Measurements from ENCODE around the gene NUAK1. TPM values are rescaled to one million over a fixed set of nuclear protein-coding genes. Genes with fewer than 3 reads are reported as not detected.

The NUAK1 gene
- total RNA-seq, 2 donors from 2014 or later = 16.9 to 30.1 TPM

- Histone ChIP-seq H3K36me3 (no peaks in the 10 kb centered on the region), H3K27ac (no peak overlapping the region), H3K9me3 (no peaks in the 10 kb centered on the region), H3K4me1 (peaks cover 0 to 2% of the 10 kb centered on the region in 2 donors), H3K4me3 (no peak overlapping the region), H3K27me3 (no peaks in the 10 kb centered on the region)
- no peak for TF ChIP-seq CTCF (IDR thresholded peaks at IDR 0.05)
- DNase-seq (ENCODE audit: low spot score) = no peak
Observed at GRCh38 chr12:106039646-106040404, 98.9 kb downstream of the NUAK1 start.

GRCh38 chr12:106039242-106039641, 99.5 kb downstream of the NUAK1 start:
- no peak overlapping the region for H3K27ac ChIP-seq

GRCh38 chr12:106037524-106038298, 101.0 kb downstream of the NUAK1 start:
- no peak overlapping the region for H3K4me3 ChIP-seq
- H3K27me3 ChIP-seq = no peaks in the 10 kb centered on the region
- H3K4me1 ChIP-seq = no peaks in the 10 kb centered on the region
- no peaks in the 10 kb centered on the region for H3K9me3 ChIP-seq
- DNase-seq (ENCODE audit: low spot score) = no peak
- no peaks in the 10 kb centered on the region for H3K36me3 ChIP-seq
- no peak overlapping the region for H3K27ac ChIP-seq
- TF ChIP-seq CTCF (IDR thresholded peaks at IDR 0.05) = no peak

More at GRCh38 chr12:106039242-106039641, 99.5 kb downstream of the NUAK1 start:
- Histone ChIP-seq H3K27me3 (no peaks in the 10 kb centered on the region), H3K4me3 (no peak overlapping the region), H3K4me1 (no peaks in the 10 kb centered on the region), H3K9me3 (no peaks in the 10 kb centered on the region), H3K36me3 (no peaks in the 10 kb centered on the region)
- DNase-seq (ENCODE audit: low spot score) = no peak
- no peak for TF ChIP-seq CTCF (IDR thresholded peaks at IDR 0.05)

GRCh38 chr12:106035421-106035820, 103.3 kb downstream of the NUAK1 start:
- TF ChIP-seq CTCF (IDR thresholded peaks at IDR 0.05) = no peak
- no peak overlapping the region for H3K4me3 ChIP-seq
- no peaks in the 10 kb centered on the region for H3K27me3 ChIP-seq

GRCh38 chr12:106034316-106034715, 104.4 kb downstream of the NUAK1 start:
- H3K36me3 ChIP-seq = no peaks in the 10 kb centered on the region
- peaks cover 0 to 9% of the 10 kb centered on the region in 2 donors for H3K4me1 ChIP-seq
- no peak overlapping the region for H3K4me3 ChIP-seq
- H3K9me3 ChIP-seq = no peaks in the 10 kb centered on the region
- H3K27ac ChIP-seq = no peak overlapping the region
- DNase-seq (ENCODE audit: low spot score) = no peak
- no peaks in the 10 kb centered on the region for H3K27me3 ChIP-seq
- TF ChIP-seq CTCF (IDR thresholded peaks at IDR 0.05) = no peak

More at GRCh38 chr12:106035421-106035820, 103.3 kb downstream of the NUAK1 start:
- Histone ChIP-seq H3K36me3 (no peaks in the 10 kb centered on the region), H3K27ac (no peak overlapping the region), H3K4me1 (peaks cover 0 to 6% of the 10 kb centered on the region in 2 donors), H3K9me3 (no peaks in the 10 kb centered on the region)
- no peak for DNase-seq (ENCODE audit: low spot score)

All from right atrium auricular region (tissue), 2 donors.